Trophoblast cell (in vitro differentiated cells and primary cell): Measurements from ENCODE around the gene PKP1.

Experiments
- DNase-seq, 2 donors: peaks; one replicate each; pipeline ENCODE4 v3.0.0-alpha.2; 2016
- H2AFZ ChIP-seq: 2 replicates; pipeline ENCODE4 v1.6.1; 2013; ENCODE audit warnings: low read length, moderate library complexity, mild to moderate bottlenecking; ENCODE audit not compliant: insufficient read depth, poor library complexity
- H2AK5ac ChIP-seq: 2 replicates; pipeline ENCODE4 v1.6.1; 2013; ENCODE audit warnings: mild to moderate bottlenecking, low read length
- H2BK120ac ChIP-seq: 2 replicates; pipeline ENCODE4 v1.6.1; 2013; ENCODE audit warnings: low read length, mild to moderate bottlenecking, moderate library complexity; ENCODE audit not compliant: insufficient read depth, poor library complexity
- H2BK12ac ChIP-seq: 2 replicates; pipeline ENCODE4 v1.6.1; 2013; ENCODE audit warnings: mild to moderate bottlenecking, low read length, moderate library complexity
- H2BK5ac ChIP-seq: 2 replicates; pipeline ENCODE4 v1.6.1; 2013; ENCODE audit warnings: low read length, low read depth, moderate library complexity, mild to moderate bottlenecking; ENCODE audit not compliant: poor library complexity
- H3K14ac ChIP-seq: 2 replicates; pipeline ENCODE4 v1.6.1; 2013; ENCODE audit warnings: mild to moderate bottlenecking, low read length
- H3K18ac ChIP-seq: 2 replicates; pipeline ENCODE4 v1.6.1; 2013; ENCODE audit warnings: mild to moderate bottlenecking, low read length
- H3K23ac ChIP-seq: 2 replicates; pipeline ENCODE4 v1.6.1; 2013; ENCODE audit warnings: low read length
- H3K27ac ChIP-seq: 2 replicates; pipeline ENCODE4 v1.5.1; 2013; ENCODE audit warnings: low read depth, mild to moderate bottlenecking, inconsistent platforms, low read length, moderate library complexity
- H3K27me3 ChIP-seq: 2 replicates; pipeline ENCODE4 v1.6.1; 2013; ENCODE audit warnings: inconsistent platforms, mild to moderate bottlenecking, low read length, moderate library complexity; ENCODE audit not compliant: insufficient read depth
- H3K36me3 ChIP-seq, 2 experiments: 1 replicate in 1 of 2; 2 replicates in 1 of 2; pipeline ENCODE4 v1.6.1; 2013; ENCODE audit warnings: low read length in 2 of 2, mild to moderate bottlenecking in 2 of 2, moderate library complexity in 1 of 2; ENCODE audit not compliant: insufficient read depth in 2 of 2, control insufficient read depth in 1 of 2
- H3K4ac ChIP-seq: 2 replicates; pipeline ENCODE4 v1.6.1; 2013; ENCODE audit warnings: low read depth, mild to moderate bottlenecking, low read length, moderate library complexity
- H3K4me1 ChIP-seq, 2 experiments: 1 replicate in 1 of 2; 2 replicates in 1 of 2; pipeline ENCODE4 v1.6.1; 2013; ENCODE audit warnings: low read length in 2 of 2, mild to moderate bottlenecking in 2 of 2, moderate library complexity in 1 of 2; ENCODE audit not compliant: insufficient read depth in 2 of 2, control insufficient read depth in 1 of 2
- H3K4me2 ChIP-seq: 2 replicates; pipeline ENCODE4 v1.6.1; 2013; ENCODE audit warnings: inconsistent platforms, mild to moderate bottlenecking, low read length, moderate library complexity
- H3K4me3 ChIP-seq: 2 replicates; pipeline ENCODE4 v1.5.1; 2013; ENCODE audit warnings: mild to moderate bottlenecking, low read depth, low read length, inconsistent platforms
- H3K79me1 ChIP-seq: one replicate; pipeline ENCODE4 v1.6.1; 2013; ENCODE audit warnings: low read length
- H3K79me2 ChIP-seq: 2 replicates; pipeline ENCODE4 v1.6.1; 2013; ENCODE audit warnings: low read length, mild to moderate bottlenecking; ENCODE audit not compliant: control insufficient read depth, insufficient read depth, poor library complexity
- H3K9ac ChIP-seq: 2 replicates; pipeline ENCODE4 v1.6.1; 2013; ENCODE audit warnings: mild to moderate bottlenecking, low read length
- H3K9me3 ChIP-seq: 2 replicates; pipeline ENCODE4 v1.6.1; 2013; ENCODE audit warnings: low read depth, mild to moderate bottlenecking, control low read depth, inconsistent platforms, low read length; ENCODE audit not compliant: insufficient read depth
- H4K12ac ChIP-seq: 2 replicates; pipeline ENCODE4 v1.6.1; 2013; ENCODE audit warnings: low read depth, mild to moderate bottlenecking, low read length, moderate library complexity
- H4K8ac ChIP-seq: 2 replicates; pipeline ENCODE4 v1.6.1; 2013; ENCODE audit warnings: low read depth, mild to moderate bottlenecking, low read length, moderate library complexity
- H4K91ac ChIP-seq: one replicate; pipeline ENCODE4 v1.6.1; 2013; ENCODE audit warnings: low read depth, mild to moderate bottlenecking, low read length, moderate library complexity
- WGBS: extraction: QIAGEN DNeasy Blood & Tissue Kit; methylation state at CpG from one replicate; pipeline ENCODE4 v1.1.7; 2013; ENCODE audit warnings: missing lambda C conversion rate; ENCODE audit not compliant: insufficient read length, insufficient coverage; ENCODE audit errors: extremely low coverage; 5-methylcytosine and 5-hydroxymethylcytosine counted together

Gene PKP1

DNA sequence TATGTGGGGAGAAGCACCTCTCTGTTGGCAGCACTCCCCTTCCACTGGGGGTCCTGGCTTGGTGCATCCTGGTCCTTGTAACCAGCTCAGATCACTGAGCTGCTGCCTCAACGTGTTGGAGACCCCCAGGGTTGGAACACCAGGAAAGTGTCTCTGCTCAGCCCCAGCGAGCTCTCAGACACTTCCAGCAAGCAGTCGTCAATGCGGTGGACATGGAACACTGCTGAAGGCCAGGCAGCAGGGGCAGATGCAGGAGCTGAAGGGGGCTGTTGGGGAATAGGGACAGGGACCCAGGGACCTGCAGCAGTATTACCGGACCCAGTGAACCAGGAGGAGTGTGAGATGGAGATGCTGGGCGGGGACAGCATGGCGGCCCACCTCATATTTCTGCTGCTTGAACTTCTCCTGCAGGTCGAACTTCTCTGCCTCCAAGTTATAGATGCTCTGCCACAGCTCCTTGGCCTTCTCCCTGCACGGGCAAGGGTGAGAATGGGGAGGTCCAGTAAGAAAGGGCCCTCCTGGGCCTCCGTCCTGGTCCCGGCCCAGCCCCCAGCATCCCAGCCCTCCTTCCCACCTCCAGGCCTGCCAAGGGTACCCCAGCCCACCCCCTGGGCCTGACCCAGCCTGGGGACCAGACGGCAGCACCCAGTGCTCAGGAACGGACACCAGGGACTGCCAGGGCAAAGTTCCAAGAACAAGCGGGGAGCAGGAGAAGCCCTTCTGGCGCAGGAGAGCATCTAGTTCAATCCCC is 77.8 kb downstream of the PKP1 start:
- Histone ChIP-seq H3K23ac (no peak overlapping the region), H3K27me3 (no peaks in the 10 kb centered on the region), H3K4me1 (peaks cover 10 to 11% of the 10 kb centered on the region in 2 experiments), H3K36me3 (no peaks in the 10 kb centered on the region), H3K9ac (no peak overlapping the region), H4K12ac (no peak overlapping the region), H3K79me2 (no peaks in the 10 kb centered on the region), H3K9me3 (peaks cover 2% of the 10 kb centered on the region), H2BK12ac (no peak overlapping the region), H3K4ac (no peak overlapping the region), H3K14ac (no peak overlapping the region), H2AFZ (no peak overlapping the region), H2AK5ac (no peak overlapping the region), H2BK120ac (no peak overlapping the region), H3K18ac (no peak overlapping the region), H3K4me3 (no peak overlapping the region), H3K27ac (no peak overlapping the region), H3K79me1 (no peaks in the 10 kb centered on the region), H3K4me2 (no peak overlapping the region), H4K91ac (no peak overlapping the region), H4K8ac (no peak overlapping the region), H2BK5ac (no peak overlapping the region)
- no CpG with 5 or more reads among the region's 15 CpGs for WGBS
- no peak for DNase-seq

DNA sequence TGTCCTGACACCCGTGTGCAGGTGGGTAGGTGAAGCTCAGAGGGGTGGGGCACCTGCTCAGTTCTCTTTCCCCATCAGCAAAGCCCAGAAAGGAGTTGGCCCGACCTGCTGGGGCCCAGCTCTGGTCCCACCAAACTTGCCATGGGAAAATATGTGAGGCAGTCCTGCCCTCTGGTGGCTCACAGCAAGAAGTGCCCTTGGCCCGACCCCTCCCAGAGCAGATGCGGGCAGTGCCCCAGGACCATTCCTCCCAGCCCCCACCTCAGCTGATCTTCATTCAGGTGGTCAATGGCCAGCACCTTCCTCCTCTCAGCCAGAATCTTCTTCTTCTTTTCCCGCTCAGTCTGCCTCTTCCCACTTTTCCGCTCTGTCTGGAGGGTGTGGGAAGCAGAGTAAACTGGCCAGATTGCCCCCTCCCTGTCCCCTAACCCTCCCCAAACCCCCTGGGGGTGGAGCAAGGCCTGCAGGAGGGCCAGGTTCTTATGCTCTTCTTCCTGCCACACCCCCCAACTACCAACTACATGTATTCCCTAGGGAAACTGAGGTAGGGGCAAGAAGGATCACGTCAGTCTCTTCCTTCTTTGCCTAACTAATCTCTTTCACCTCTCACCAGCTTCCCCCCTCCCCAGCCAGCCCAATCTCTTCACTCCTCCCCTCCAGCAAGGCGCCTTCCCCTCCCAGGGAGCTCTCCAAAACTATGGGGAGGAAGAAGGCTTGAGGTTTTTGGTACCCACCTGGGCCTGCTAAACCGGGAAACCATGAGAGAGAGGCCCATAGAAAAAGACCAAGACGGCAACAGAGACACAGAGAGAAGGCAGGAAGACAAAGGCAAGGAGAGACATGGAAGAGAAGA is 78.6 kb downstream of the PKP1 start:
- Histone ChIP-seq H2AK5ac (no peak overlapping the region), H3K4me3 (no peak overlapping the region), H3K79me2 (no peaks in the 10 kb centered on the region), H4K8ac (no peak overlapping the region), H3K18ac (no peak overlapping the region), H2BK5ac (no peak overlapping the region), H3K27ac (no peak overlapping the region), H3K36me3 (no peaks in the 10 kb centered on the region), H3K9ac (no peak overlapping the region), H3K4me2 (no peak overlapping the region), H2BK12ac (no peak overlapping the region), H4K12ac (no peak overlapping the region), H3K23ac (no peak overlapping the region), H2BK120ac (no peak overlapping the region), H3K9me3 (peaks cover 2% of the 10 kb centered on the region), H3K4me1 (peaks cover 10 to 11% of the 10 kb centered on the region in 2 experiments), H4K91ac (no peak overlapping the region), H3K79me1 (no peaks in the 10 kb centered on the region), H3K27me3 (no peaks in the 10 kb centered on the region), H3K14ac (no peak overlapping the region), H2AFZ (no peak overlapping the region), H3K4ac (no peak overlapping the region)
- peak; percentile 28 to 70 for DNase-seq
- WGBS: no CpG with 5 or more reads among the region's 10 CpGs

DNA sequence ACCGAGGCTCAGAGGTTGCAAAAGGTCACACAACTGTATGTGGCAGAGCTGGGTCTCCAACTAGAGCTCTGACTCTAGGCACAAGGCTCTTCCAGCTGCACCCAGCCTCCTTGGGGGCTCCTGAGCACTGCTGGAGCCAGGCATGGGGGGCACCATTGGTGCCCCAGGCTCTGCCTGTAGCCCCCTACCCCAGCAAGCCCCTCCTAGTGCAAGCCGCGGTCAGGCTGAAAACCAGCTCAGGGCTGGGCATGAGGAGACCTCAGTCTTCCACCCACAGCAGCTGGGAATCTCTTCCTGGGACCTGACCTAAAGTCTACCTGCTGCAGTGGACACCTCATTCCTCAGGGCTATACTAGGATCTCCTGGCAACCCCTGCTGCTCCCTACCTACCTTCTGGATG is 79.6 kb downstream of the PKP1 start:
- H4K91ac ChIP-seq: no peak overlapping the region
- H3K27ac ChIP-seq: no peak overlapping the region
- H3K79me1 ChIP-seq: no peaks in the 10 kb centered on the region
- H3K14ac ChIP-seq: no peak overlapping the region
- H2BK5ac ChIP-seq: no peak overlapping the region
- H3K4me1 ChIP-seq: peaks cover 10 to 11% of the 10 kb centered on the region in 2 experiments
- no peak overlapping the region for H2AFZ ChIP-seq
- no peak overlapping the region for H3K23ac ChIP-seq
- H3K79me2 ChIP-seq: no peaks in the 10 kb centered on the region
- no peak overlapping the region for H2BK12ac ChIP-seq
- H3K18ac ChIP-seq: no peak overlapping the region
- no peak for DNase-seq
- no peak overlapping the region for H2AK5ac ChIP-seq
- no CpG with 5 or more reads among the region's 3 CpGs for WGBS
- H2BK120ac ChIP-seq: no peak overlapping the region
- H4K12ac ChIP-seq: no peak overlapping the region
- H3K4me2 ChIP-seq: no peak overlapping the region
- H3K4me3 ChIP-seq: no peak overlapping the region
- H4K8ac ChIP-seq: no peak overlapping the region
- H3K27me3 ChIP-seq: no peaks in the 10 kb centered on the region
- no peaks in the 10 kb centered on the region for H3K36me3 ChIP-seq
- H3K9ac ChIP-seq: no peak overlapping the region
- no peak overlapping the region for H3K4ac ChIP-seq
- peaks cover 2% of the 10 kb centered on the region for H3K9me3 ChIP-seq

DNA sequence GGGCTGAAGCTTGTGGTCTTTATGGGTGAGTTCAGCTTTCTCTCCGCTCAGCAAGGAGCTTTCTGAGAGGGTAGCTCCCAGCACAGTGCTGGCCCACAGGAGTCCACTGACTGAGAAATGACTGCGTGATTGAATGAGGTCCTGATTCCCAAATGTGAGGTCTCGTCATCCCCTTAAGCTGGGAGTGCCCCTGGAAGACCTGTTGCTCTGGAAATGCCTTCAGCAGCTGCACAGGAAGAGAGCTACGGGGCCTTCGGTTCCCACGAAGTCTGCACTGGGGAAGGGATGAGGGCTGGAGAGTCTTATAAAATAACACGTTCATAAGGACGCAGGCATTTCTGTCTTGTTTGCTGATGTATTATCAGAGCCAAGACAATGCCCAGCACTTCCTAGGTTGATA is 80.2 kb downstream of the PKP1 start:
- no peak overlapping the region for H3K27ac ChIP-seq
- no peak overlapping the region for H4K91ac ChIP-seq
- H3K79me1 ChIP-seq: no peaks in the 10 kb centered on the region
- H2AK5ac ChIP-seq: no peak overlapping the region
- no peak overlapping the region for H2BK120ac ChIP-seq
- no peak overlapping the region for H3K14ac ChIP-seq
- H3K9me3 ChIP-seq: peaks cover 2% of the 10 kb centered on the region
- no peak overlapping the region for H3K18ac ChIP-seq
- no peak overlapping the region for H4K12ac ChIP-seq
- no peak overlapping the region for H3K4me2 ChIP-seq
- no peaks in the 10 kb centered on the region for H3K36me3 ChIP-seq
- no peak overlapping the region for H4K8ac ChIP-seq
- H2BK5ac ChIP-seq: no peak overlapping the region
- H3K79me2 ChIP-seq: no peaks in the 10 kb centered on the region
- H2BK12ac ChIP-seq: no peak overlapping the region
- H3K9ac ChIP-seq: no peak overlapping the region
- no peak overlapping the region for H3K4me3 ChIP-seq
- H3K23ac ChIP-seq: no peak overlapping the region
- no peaks in the 10 kb centered on the region for H3K27me3 ChIP-seq
- no peak overlapping the region for H2AFZ ChIP-seq
- no CpG with 5 or more reads among the region's 8 CpGs for WGBS
- peaks cover 8 to 9% of the 10 kb centered on the region in 2 experiments for H3K4me1 ChIP-seq
- H3K4ac ChIP-seq: no peak overlapping the region
- DNase-seq: no peak
